Hematopoietic multipotent progenitor cell treated with erythropoietin and hydrocortisone succinate and interleukin-3 and kit ligand, for 17 days (in vitro differentiated cells): ENCODE results near the gene RAC3.

Source experiments
- DNase-seq: peaks from one replicate; pipeline ENCODE4 v3.0.0-alpha.2; 2015; ENCODE audit warnings: low spot score

The RAC3 gene

GRCh38 chr17:81999587-81999975 lies 31.9 kb upstream of the RAC3 start:
- no peak for DNase-seq

- DNase-seq = no peak
These were observed 31.3 kb upstream of the RAC3 start for GRCh38 chr17:81999976-82000802.

DNA sequence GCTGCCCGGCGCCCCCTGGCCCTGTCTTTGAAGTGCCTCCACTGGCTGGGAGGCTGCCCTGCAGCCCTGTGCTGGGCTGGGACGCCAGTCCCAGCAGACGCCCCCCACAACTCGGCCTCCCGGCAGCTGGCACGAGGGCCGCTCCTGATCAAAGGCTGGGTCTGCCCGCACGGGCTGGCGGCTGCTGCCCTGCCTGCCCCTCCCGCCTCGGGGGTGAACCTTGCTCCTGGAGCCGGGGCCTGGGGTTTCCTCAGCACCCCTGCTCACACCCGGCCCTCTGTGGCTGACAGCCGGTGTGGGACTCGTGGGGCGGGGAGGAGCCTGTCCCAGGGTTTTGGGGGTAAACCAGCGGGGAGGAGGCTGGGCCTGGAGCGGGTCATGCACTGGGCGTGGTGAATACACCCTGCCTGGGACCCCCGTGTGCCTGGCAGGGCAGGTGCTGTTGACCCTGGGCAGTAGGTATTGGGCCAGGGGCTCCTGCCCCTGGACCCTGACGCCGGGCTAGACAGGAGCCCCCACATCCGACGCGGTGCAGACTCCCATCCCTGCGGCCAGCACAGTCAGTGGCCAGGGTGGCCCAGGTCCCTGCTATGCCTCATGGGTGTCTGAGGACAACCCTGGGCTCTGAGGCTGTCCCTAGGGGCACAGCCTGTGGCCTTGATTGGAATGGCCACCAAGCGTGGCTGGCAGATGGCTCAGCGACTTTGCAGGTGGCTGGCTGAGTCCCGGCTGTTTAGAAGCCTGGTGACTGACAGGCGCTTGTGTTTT lies 30.5 kb upstream of the RAC3 start:
- DNase-seq = no peak

DNA sequence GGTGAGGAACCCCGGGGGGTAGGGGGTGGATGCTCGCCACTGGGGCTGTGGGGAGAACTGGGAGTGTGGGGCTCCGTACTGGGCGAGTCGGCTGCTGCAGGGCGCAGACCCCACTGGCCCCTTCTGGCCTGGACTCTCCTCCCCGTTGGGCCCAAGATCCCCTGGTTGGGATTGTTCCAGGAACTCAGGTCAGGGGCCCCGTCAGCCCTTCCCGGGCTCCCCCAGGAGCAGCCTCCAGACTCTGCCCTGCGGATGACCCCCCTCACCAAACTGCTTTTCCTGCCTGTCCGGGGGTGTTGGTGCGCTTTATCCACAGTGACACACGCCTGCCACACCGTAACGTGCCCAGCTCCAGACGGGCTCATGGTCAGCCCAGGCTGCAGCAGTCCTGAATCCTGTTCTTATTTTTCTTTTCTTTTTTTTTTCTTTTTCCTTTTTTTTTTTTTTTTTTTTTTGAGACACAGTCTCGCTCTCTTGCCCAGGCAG lies 29.9 kb upstream of the RAC3 start:
- DNase-seq = no peak

DNA sequence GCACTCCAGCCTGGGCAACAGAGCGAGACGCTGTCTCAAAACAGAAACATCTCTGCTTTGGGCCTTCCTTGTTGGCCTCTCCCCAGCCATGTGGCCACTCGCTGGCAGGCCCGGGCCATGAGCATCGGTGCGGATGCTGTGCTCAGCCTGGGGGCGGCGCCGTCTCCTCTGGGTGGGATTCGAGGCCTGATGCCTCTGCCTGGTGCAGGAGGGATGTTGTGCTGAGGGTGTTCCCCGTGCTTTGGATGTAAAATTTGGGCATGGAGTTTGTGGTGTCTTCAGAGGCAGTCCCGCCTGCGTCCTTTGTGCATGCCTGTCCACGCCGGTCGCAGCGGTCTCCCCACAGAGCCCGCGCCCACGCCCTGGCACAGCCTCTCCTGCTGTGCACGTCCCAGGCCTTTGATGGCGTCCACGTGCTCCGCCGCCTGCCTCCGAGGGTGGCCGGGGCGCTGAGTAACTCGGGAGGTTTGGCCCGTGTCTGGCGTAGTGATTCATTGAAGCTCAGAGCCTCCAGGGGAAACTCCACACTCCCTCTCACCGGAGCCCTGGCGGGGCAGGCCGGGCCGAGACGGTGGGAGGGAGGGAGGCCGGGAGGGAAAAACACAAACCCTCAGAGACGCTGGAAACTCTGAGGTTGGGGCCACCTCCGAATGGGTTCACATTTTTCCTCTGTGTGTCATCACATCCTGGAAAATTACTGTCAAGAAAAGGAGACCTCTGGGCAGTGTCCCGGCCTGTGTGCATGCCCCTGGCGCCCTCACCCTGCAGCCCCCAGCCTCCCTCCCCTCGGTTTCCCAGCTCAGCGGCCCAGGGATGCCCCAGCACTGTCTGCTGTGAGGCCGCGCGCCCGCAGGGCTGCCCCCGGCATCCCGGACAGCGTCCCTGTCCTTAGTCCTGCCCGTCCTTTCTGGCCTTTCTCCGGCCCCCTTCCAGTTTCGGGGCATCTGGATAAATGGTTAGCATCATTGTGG lies 27.8 kb upstream of the RAC3 start:
- DNase-seq = no peak

DNA sequence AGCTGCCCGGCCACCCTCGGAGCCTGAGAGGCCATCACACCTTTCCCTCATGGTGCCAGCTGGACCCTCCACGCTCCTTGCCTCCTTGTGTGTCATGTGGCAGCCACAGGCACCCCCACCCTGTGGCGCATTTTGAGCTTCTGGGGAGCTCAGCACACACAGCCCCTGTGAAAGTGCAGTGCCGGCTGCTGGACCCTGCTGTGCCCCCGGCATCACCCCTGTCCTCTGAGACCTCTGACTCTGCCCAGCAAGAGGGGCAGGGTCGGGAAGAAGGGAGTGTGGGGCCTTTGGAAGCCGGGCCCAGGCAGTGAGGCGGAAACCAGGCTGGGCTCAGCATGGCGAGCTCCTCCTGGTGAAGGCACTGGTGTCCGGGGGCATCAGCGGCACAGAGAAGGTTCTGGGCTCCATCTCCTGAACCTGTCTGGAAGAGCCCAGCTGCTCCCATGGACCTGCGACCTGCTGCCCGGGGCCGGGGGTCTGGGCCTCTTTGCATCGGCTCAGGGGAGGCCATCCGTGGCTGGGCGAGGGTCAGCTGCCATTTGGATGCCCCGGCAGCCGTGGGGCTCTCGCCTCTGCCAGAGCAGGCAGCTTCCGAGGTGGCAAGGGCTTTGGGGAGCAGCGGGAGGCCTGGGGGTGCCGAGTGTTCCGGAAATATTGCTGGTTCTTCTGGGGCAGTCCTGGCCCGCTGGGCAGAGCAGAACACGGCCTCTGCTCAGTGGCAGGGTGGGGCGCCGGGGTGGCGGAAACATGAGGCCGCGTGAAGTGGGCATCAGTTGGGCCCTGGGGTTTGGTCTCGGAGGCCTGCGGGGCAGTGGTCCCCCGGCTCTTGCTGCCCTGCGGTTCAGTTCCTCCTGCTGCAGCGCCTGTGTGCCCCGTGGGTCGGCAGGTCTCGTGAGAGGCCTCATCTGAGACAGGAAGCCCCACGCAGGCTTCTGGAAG lies 26.7 kb upstream of the RAC3 start:
- DNase-seq = no peak

DNA sequence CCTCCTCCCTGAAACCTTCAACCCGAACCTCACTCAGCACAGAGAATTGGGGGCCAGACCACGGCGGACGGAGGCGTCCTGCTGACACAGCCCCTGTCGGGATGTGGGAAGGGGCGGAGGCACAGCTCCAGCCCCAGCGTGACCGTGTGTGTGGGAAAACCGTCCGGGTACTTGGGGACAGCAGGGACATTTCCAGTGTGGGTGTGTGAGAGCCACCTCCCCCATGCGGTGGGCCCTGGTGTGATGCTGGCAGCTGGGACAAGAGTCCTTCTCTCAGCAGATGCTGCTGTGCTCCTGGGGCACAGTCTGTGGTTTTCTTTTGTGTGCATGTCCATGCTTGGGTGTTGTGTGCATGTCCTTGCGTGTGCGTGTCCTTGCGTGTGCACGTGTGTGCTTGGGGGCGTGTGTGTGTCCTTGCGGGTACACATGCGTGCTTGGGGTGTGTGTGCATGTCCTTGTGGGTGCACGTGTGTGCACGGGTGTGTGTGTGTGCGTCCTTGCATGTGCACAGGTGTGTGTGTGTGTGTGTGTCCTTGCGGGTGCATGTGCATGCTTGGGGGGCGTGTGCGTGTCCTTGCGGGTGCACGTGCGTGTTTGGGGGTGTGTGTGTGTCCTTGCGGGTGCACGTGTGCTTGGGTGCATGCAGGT lies 25.7 kb upstream of the RAC3 start:
- no peak for DNase-seq

- no peak for DNase-seq
These were observed 24.8 kb upstream of the RAC3 start for GRCh38 chr17:82006468-82007227.

DNA sequence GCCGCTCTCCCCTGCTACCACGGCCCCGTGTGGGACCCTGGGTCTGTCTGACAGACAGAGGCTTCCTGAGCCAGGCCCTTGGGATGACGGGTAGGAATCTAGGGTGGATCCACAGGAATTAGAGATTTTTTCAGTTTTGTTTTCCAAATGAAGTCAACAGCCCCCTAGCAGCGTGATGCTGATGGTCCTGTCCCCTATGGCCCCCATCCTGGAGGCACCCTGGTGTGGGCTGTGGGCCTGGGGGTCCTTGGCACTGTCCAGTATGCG lies 24.3 kb upstream of the RAC3 start:
- DNase-seq = no peak

DNA sequence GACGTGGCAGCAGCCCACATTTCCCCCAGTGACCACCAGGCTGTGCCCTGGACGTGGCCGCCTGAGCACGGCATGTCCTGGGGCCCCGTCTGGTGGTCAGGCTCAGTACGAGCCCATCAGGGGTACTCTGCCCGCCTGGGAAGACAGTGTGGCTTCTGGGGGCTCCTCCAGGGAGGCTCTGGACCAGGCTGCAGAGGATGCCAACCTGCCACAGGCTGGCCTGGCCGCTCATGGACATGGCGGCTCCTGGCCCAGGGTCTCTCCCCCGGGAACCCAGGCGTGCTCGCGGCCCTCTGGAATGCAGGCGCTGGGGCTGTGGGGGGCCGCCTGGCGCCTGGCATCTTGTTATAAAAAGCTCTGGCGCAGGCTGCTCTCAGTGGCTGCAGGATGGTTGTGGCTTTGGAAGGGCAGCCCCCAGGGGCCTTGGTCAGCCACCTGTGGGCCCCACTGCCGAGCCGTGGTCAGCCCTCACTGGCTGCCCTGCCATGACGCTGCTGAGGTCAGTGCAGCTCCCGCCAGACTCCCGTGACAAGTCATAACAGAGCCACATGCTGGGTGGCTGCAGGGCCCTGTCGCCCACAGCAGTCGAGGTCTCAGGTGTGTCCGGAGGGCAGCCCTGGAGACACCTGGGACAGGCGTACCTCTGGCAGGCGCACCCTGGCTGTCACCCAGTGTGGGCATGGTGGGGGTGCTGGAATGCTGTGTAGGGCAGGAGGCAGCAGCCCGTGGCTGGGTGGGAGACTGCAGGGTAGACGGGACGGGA lies 23.8 kb upstream of the RAC3 start:
- DNase-seq = no peak

DNA sequence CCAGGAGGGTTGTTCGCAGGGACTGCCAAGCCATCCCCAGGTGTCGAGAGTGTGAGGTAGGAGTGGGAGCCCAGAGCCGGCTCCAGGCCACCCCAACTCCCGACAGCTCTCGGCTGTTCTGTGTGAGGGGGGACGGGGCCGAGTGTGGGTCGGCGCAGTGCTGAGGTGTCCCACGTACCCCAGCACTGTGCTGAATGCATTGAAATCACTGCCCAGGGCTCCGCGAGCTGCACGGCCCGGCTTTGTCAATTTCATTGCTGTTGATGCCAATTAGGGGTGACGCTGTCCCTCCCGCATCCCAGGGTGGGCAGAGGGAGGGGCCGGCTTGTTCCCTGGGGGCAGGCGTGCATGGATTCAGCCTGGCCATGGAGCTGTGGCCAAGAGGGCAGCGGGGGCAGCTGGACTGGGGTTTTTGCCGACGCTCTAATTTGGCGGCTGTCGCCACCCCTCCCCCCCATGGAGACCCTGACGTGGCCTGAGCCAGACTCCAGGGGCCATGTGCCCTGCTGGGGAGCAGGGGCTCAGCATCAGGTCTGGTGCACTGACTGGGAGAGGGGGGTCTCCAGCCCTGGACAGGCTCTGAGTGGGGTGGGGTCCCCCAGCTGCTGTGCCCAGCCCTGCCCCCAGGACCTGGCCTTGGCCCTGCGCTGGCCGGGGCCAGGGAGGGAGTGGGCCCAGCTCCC lies 23.1 kb upstream of the RAC3 start:
- DNase-seq = no peak

DNA sequence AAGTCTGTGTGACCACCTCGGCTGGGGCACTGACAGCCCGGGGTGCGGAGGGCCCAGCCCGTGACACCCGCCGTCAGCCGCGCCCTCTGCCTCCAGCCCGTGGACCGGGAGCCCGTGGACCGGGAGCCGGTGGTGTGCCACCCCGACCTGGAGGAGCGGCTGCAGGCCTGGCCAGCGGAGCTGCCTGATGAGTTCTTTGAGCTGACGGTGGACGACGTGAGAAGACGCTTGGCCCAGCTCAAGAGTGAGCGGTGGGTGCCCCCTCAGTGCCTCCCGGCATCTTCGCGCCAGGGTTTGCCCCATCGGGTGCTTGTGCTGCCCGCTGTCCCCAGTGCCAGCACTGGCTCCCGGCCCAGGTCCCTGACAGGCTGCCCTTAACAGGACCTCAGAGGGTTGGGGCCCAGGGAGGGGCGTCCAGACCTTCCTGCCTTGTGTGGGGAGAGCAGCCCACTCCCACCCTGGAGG lies 22.5 kb upstream of the RAC3 start:
- DNase-seq = no peak

- no peak for DNase-seq
These were observed 22.1 kb upstream of the RAC3 start for GRCh38 chr17:82009413-82009812.

DNA sequence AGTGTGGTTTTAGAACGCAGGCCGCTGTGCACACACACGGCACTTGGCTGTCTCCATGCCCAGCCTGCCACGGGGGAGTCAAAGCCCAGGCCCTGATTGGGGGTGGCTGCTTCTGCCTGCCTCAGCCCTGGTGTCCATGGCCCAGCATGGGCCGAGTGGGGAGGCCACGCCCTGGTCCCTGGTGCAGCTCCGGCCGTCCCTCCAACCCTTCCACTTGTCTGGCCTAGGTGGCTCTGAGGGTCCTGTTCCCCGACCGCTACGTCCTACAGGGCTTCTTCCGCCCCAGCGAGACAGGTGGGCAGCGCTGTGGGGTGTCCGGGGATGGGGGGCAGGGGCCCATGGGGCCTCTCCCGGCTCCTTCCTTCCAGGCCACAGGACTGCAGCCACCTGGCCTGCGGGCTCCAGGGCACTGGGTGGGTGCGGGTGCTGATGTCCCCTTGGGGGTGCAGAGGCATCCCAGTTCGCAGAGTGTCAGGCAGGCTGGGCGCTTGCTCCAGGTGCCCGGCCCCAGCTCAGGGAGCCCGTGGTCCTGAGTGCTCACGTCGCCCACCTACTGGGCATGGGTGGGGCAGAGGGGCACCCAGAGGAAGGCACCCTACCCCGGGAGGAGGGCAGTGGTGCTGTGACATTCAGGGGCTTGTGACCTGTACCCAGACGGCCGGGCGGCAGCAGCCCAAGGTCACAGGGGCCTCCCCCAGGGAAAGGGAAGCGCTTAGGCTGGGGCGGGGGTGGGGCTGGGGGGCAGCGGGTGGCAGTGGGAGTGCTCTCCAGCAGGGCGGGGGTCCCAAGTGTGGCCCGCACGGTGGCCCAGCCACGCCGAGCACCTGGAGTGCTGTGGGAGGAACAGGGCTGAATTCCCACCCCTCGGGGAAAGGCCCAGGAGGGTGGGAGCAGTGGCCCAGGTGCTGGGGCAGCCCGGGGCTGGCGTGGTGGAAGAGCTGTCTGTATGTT lies 20.6 kb upstream of the RAC3 start:
- no peak for DNase-seq

DNA sequence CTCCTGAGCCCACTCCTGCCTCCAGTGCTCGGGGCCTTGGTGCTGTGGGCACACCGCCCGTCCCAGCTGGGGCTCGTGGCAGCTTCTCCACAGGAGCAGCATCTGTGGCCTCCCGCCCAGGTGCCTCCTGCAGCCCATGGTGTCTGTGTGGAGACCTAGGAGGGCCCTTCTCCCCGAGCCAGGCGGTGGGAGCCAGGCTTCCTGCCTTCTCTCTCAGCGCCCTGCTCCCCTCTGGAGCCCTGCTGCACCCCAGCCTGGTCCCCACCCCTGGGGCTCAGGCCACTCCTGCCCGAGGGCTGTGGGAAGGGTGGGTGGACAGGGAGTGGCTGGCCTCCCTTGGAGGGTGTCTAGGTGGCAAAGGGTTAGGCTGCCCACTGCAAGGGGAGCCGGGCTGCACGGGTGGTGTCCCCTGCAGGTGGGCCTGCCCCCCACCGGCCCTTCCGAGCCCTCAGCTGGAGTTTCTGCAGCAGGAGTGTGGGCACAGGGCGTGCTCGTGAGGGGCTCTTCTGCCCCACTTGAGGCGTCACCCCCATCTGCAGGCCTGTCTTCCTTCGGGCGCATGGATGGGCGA lies 19.8 kb upstream of the RAC3 start:
- DNase-seq = no peak

DNA sequence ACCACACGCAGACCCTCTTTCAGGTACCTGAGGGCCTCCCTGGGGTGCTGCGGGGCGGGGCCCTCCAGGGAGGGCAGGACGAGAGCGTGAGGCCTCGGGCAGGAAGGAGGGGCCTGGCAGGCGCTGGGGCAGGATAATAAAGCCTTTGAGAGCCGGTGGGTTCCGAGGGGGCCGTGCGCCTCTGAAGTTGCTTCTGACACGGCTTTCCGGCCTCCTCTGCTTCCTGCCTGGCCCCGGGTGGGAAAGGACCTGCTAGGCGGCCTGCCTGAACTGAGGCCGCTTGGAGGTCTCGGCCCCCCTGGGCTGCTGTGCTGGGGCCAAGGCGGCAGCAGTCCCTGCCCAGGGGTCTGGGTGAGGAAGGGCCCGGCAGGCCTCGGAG lies 19.2 kb upstream of the RAC3 start:
- DNase-seq = no peak

DNA sequence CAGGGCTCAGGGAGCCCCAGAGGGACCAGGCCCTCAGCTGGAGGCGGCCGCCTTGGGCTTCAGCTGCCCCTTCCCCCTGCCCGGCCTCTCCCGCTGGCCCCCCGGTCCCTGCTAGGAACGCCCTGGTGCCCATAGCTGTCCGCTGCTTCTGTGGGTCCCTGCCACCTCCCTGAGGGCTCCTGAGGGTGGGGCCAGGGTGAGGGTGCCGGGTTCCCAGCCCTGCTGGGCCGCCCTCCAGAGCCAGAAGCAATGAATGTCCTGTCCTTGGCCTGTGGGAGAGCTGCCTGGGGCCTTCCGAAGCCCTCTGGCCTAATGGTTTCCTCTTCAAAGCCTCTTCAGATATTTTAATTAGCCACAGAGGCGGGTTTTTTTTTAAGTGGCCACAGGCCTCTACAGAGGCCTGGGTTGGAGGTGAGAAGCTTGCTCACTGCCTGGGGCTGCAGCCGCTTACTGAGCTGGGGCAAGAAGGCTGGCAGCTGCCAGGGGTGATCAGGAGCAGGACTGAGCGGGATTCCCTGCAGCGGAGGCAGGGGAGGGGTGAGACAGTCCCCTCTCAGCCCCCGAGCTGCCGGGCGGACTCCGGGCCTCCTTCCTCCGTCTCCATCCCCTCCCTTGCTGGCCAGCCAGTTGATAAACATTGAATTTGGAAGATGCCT lies 18.7 kb upstream of the RAC3 start:
- DNase-seq = no peak
